ENCODE results near the gene SYNE3.
"Not testable (repeated sequence)": the region's sequence is repeated elsewhere in the genome, so short reads cannot be mapped to it uniquely, and the experiment has no call there.

SYNE3 gene

GRCh38 chr14:95515596-95516552, 576 bp downstream of the SYNE3 start:
- no peak for TF ChIP-seq FOXP2 (optimal IDR thresholded peaks at IDR 0.05; ENCODE audit: control extremely low read depth, extremely low read length, insufficient read depth)
- no peak for TF ChIP-seq POLR2AphosphoS5 (IDR thresholded peaks at IDR 0.05; ENCODE audit: borderline replicate concordance, low read depth, low read length)
- TF ChIP-seq EZH2 (IDR thresholded peaks at IDR 0.05): no peak
- H3K9me3 ChIP-seq (ENCODE audit: low read depth, low read length): no peaks in the 10 kb centered on the region
- H3K4me3 ChIP-seq: peak overlapping the region; percentile 90
- H3K36me3 ChIP-seq (ENCODE audit: insufficient read depth, low read length): no peaks in the 10 kb centered on the region
- peak overlapping the region; percentile 76 for H3K9ac ChIP-seq (ENCODE audit: insufficient read length)
- DNase-seq (ENCODE audit: low read depth, low spot score): no peak
- peak overlapping the region; percentile 42; the same call in 1 of the 2 replicates for H3K27ac ChIP-seq

- peak overlapping the region; percentile 90 for H3K4me3 ChIP-seq
- H3K27ac ChIP-seq: 0 out of 2 replicates have a peak overlapping the region, but pooled peaks have one; percentile 42
- no peak for DNase-seq (ENCODE audit: low read depth, low spot score)
- H3K9me3 ChIP-seq (ENCODE audit: low read depth, low read length): no peaks in the 10 kb centered on the region
- H3K36me3 ChIP-seq (ENCODE audit: insufficient read depth, low read length): no peaks in the 10 kb centered on the region
- TF ChIP-seq FOXP2 (optimal IDR thresholded peaks at IDR 0.05; ENCODE audit: control extremely low read depth, extremely low read length, insufficient read depth) (no peak), POLR2AphosphoS5 (IDR thresholded peaks at IDR 0.05; ENCODE audit: borderline replicate concordance, low read depth, low read length) (no peak), EZH2 (IDR thresholded peaks at IDR 0.05) (no peak)
- H3K9ac ChIP-seq (ENCODE audit: insufficient read length): no peak overlapping the region
Observed at GRCh38 chr14:95515080-95515489, 1.4 kb downstream of the SYNE3 start.

GRCh38 chr14:95514131-95515079, 2.0 kb downstream of the SYNE3 start:
- H3K9me3 ChIP-seq (ENCODE audit: low read depth, low read length): no peaks in the 10 kb centered on the region
- TF ChIP-seq POLR2AphosphoS5 (IDR thresholded peaks at IDR 0.05; ENCODE audit: borderline replicate concordance, low read depth, low read length) (no peak), FOXP2 (optimal IDR thresholded peaks at IDR 0.05; ENCODE audit: control extremely low read depth, extremely low read length, insufficient read depth) (no peak), EZH2 (IDR thresholded peaks at IDR 0.05) (no peak)
- DNase-seq (ENCODE audit: low read depth, low spot score): no peak
- no peaks in the 10 kb centered on the region for H3K36me3 ChIP-seq (ENCODE audit: insufficient read depth, low read length)
- peak overlapping the region; percentile 90 for H3K4me3 ChIP-seq
- no peak overlapping the region for H3K9ac ChIP-seq (ENCODE audit: insufficient read length)
- no peak overlapping the region for H3K27ac ChIP-seq

- Histone ChIP-seq H3K36me3 (ENCODE audit: insufficient read depth, low read length) (no peaks in the 10 kb centered on the region), H3K4me3 (no peak overlapping the region), H3K9me3 (ENCODE audit: low read depth, low read length) (no peaks in the 10 kb centered on the region), H3K9ac (ENCODE audit: insufficient read length) (no peak overlapping the region), H3K27ac (no peak overlapping the region)
- TF ChIP-seq EZH2 (IDR thresholded peaks at IDR 0.05): no peak
- no peak for TF ChIP-seq FOXP2 (optimal IDR thresholded peaks at IDR 0.05; ENCODE audit: control extremely low read depth, extremely low read length, insufficient read depth)
- no peak for TF ChIP-seq POLR2AphosphoS5 (IDR thresholded peaks at IDR 0.05; ENCODE audit: borderline replicate concordance, low read depth, low read length)
- no peak for DNase-seq (ENCODE audit: low read depth, low spot score)
Observed at GRCh38 chr14:95513291-95513690, 3.2 kb downstream of the SYNE3 start.

- no peak for DNase-seq (ENCODE audit: low read depth, low spot score)
- TF ChIP-seq EZH2 (IDR thresholded peaks at IDR 0.05) (no peak), FOXP2 (optimal IDR thresholded peaks at IDR 0.05; ENCODE audit: control extremely low read depth, extremely low read length, insufficient read depth) (no peak), POLR2AphosphoS5 (IDR thresholded peaks at IDR 0.05; ENCODE audit: borderline replicate concordance, low read depth, low read length) (no peak)
- Histone ChIP-seq H3K4me3 (no peak overlapping the region), H3K27ac (no peak overlapping the region), H3K9ac (ENCODE audit: insufficient read length) (no peak overlapping the region), H3K36me3 (ENCODE audit: insufficient read depth, low read length) (no peaks in the 10 kb centered on the region), H3K9me3 (ENCODE audit: low read depth, low read length) (no peaks in the 10 kb centered on the region)
Observed at GRCh38 chr14:95511687-95512086, 4.8 kb downstream of the SYNE3 start.

GRCh38 chr14:95510804-95511203, 5.6 kb downstream of the SYNE3 start:
- Histone ChIP-seq H3K36me3 (ENCODE audit: insufficient read depth, low read length) (no peaks in the 10 kb centered on the region), H3K27ac (no peak overlapping the region), H3K9me3 (ENCODE audit: low read depth, low read length) (no peaks in the 10 kb centered on the region), H3K9ac (ENCODE audit: insufficient read length) (no peak overlapping the region), H3K4me3 (no peak overlapping the region)
- DNase-seq (ENCODE audit: low read depth, low spot score): no peak
- TF ChIP-seq FOXP2 (optimal IDR thresholded peaks at IDR 0.05; ENCODE audit: control extremely low read depth, extremely low read length, insufficient read depth): no peak
- TF ChIP-seq EZH2 (IDR thresholded peaks at IDR 0.05): no peak
- no peak for TF ChIP-seq POLR2AphosphoS5 (IDR thresholded peaks at IDR 0.05; ENCODE audit: borderline replicate concordance, low read depth, low read length)

GRCh38 chr14:95510344-95510743, 6.1 kb downstream of the SYNE3 start:
- not testable (repeated sequence) for H3K36me3 ChIP-seq (ENCODE audit: insufficient read depth, low read length); H3K27ac ChIP-seq; DNase-seq (ENCODE audit: low read depth, low spot score); H3K9me3 ChIP-seq (ENCODE audit: low read depth, low read length); H3K9ac ChIP-seq (ENCODE audit: insufficient read length); H3K4me3 ChIP-seq

GRCh38 chr14:95509495-95509894, 7.0 kb downstream of the SYNE3 start:
- Histone ChIP-seq H3K4me3 (no peak overlapping the region), H3K9ac (ENCODE audit: insufficient read length) (no peak overlapping the region), H3K36me3 (ENCODE audit: insufficient read depth, low read length) (no peaks in the 10 kb centered on the region), H3K27ac (no peak overlapping the region), H3K9me3 (ENCODE audit: low read depth, low read length) (no peaks in the 10 kb centered on the region)
- no peak for DNase-seq (ENCODE audit: low read depth, low spot score)
- no peak for TF ChIP-seq FOXP2 (optimal IDR thresholded peaks at IDR 0.05; ENCODE audit: control extremely low read depth, extremely low read length, insufficient read depth)

Measured in SK-N-MC (cell line).